GM10266 (cell line): ENCODE results near the gene SLK.

Source experiments
- DNase-seq: peaks from one replicate; pipeline ENCODE4 v3.0.0; 2012; ENCODE audit errors: extremely low spot score
- CTCF ChIP-seq: IDR thresholded peaks from 2 replicates; pipeline ENCODE4 v1.5.1; 2012; ENCODE audit warnings: mild to moderate bottlenecking, low read depth; ENCODE audit not compliant: control insufficient read depth, insufficient read depth; ENCODE audit errors: missing control alignments

SLK gene

GRCh38 chr10:104061196-104061595 lies 94.3 kb downstream of the SLK start:
- TF ChIP-seq CTCF: no peak
- DNase-seq: no peak

- no peak for TF ChIP-seq CTCF
- no peak for DNase-seq
Measured at GRCh38 chr10:104065748-104066147, 98.8 kb downstream of the SLK start.

DNA sequence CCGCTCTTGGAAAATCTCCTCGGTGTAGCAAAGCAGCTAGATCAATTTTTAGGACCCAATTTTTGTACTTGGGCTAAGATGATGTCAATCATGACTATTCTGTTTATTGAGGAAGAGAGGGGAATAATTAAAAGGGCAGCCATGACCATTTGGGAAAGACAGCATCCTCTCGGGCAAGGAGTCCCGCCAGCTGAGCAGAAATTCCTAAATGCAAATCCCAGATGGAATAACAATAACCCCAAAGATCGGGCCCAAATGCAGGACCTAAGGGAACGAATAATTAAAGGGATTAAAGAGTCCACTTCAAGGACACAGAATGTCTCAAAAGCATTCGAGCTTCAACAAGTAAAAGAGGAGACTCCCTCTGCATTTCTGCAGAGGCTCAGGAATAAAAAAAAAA lies 100.0 kb downstream of the SLK start:
- TF ChIP-seq CTCF: no peak
- DNase-seq: no peak

- TF ChIP-seq CTCF: no peak
- DNase-seq: no peak
Measured at GRCh38 chr10:104067525-104067924, 100.6 kb downstream of the SLK start.

GRCh38 chr10:104069613-104070012 lies 102.7 kb downstream of the SLK start:
- no peak for DNase-seq
- no peak for TF ChIP-seq CTCF

DNA sequence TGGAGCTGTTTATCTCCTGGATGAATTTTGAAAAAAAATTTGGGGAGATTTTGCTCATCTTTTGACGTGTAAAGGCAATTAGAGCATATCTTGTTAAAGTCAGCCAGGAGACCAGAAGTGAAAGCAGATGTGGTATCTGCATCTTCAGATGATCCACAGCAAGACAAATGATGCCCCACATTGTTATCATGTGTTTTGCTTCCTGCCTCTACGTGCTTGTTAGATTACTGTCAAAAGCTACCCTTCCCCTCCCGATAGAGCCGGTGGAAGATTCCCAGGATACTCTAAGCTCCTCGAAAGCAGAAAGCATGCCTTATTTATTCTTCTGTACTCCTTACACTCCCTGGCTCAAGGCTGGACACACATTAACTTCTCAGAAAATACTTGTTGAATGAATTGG lies 105.8 kb downstream of the SLK start:
- DNase-seq: no peak
- no peak for TF ChIP-seq CTCF

GRCh38 chr10:104074505-104074904 lies 107.6 kb downstream of the SLK start:
- no peak for DNase-seq

More at GRCh38 chr10:104074505-104074904, 107.6 kb downstream of the SLK start:
- TF ChIP-seq CTCF: no peak
